Activated CD4-positive, alpha-beta T cell treated with anti-CD3 and anti-CD28 coated beads for 24 hours (primary cell): ENCODE data around the gene FAM219A.
"Not testable (repeated sequence)": the region's sequence is repeated elsewhere in the genome, so short reads cannot be mapped to it uniquely, and the experiment has no call there.

Experiments used
- DNase-seq, 2 donors: peaks; one replicate each; pipeline ENCODE4 v3.0.0-alpha.2; 2020; ENCODE audit warnings: low read depth in 2 of 2

Gene FAM219A

GRCh38 chr9:34484678-34485077, 26.3 kb upstream of the FAM219A start:
- DNase-seq = no peak

DNA sequence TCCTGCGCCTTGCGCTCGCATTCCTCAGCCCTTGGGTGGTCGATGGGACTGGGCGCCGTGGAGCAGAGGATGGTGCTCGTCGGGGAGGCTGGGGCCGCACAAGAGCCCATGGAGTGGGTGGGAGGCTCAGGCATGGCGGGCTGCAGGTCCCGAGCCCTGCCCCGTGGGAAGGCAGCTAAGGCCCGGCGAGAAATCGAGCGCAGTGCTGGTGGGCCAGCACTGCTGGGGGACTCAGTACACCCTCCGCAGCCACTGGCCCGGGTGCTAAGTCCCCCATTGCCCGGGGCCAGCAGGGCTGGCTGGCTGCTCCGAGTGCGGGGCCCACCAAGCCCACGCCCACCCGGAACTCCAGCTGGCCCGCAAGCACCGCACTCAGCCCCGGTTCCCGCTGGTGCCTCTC, 24.4 kb upstream of the FAM219A start:
- DNase-seq = not testable (repeated sequence)

DNA sequence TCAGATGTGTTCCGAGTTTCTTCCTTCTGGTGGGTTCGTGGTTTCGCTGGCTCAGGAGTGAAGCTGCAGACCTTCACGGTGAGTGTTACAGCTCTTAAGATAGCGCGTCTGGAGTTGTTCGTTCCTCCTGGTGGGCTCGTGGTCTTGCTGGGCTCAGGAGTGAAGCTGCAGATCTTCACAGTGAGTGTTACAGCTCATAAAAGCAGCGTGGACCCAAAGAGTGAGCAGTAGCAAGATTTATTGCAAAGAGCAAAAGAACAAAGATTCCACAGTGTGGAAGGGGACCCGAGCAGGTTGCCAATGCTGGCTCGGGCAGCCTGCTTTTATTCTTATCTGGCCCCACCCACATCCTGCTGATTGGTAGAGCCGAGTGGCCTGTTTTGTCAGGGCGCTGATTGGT, 23.2 kb upstream of the FAM219A start:
- not testable (repeated sequence) for DNase-seq

DNA sequence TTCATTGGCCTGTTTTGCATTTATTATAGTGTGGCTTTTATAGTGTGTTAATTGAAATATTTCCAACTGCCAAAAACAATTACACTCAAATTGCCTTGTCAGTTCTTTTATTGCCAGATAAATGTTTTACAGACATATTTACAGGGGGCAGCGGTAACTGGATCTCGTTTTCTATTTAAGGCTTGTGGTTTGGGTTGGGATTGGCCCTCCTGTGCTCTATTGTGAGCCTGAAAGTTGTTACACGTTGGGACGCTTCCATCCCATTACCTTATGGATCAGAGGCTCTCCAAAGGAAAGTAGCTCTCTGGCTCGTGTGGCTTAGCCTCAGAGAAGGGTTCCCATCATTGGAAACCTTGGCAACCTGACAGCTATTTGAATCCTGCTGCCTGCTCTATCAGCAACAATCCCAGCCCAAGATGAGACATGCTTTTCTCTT, 21.1 kb upstream of the FAM219A start:
- no peak for DNase-seq

DNA sequence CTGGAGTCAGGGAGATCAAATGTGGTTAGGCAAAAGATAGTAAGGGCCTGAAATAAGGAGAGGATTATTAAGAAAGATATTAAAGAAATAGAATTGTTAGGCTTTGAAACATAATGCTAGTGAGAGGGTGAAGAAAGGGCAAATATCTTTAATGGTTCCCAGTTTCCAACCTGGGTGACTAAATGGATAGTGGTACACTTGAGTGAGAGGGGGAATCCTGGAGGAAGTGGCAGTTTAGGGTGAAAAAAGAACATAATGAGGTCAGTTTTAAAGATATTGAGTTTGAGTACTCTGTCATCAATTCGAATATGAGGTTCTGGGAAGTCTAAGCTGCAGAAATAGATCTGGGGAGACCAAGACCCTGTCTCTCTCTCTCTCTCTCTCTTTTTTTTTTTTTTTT, 19.2 kb upstream of the FAM219A start:
- no peak for DNase-seq

- DNase-seq = no peak
Measured at GRCh38 chr9:34475097-34475496, 16.7 kb upstream of the FAM219A start.

GRCh38 chr9:34465468-34465867, 7.1 kb upstream of the FAM219A start:
- DNase-seq = no peak

DNA sequence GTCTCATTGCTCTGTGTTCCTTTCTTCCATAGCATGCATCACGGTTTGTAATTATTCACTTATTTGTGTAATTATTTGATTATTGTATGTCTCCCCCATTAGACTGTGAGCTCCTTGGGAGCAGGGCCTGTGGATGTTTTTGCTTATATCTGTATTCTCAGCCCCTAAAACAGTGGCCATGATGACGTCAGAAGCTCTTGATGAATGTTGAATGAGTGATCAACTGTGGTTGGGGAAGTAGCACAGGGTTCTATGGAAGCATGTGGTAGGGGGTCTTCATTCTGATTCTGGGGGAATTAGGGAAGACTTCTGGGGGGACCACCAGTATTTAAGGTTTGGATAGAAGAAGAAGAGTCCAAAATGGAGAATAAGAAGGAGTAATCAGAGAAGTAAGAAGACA, 6.2 kb upstream of the FAM219A start:
- no peak for DNase-seq

DNA sequence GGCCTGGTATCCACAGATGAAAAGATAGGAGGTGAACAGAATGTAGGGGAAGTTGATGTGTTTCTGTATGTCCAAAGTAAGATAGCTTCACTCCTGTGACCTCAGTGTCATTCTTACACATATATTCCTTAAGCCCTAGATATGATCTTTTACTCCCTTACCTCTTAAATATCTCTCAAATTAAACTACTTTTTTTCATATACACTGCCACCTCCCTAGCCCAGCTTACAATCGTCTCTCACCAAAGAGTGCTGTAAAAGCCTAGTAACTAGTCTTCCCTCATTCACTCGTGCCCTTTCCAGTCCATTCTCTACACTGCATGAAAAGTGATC, 5.5 kb upstream of the FAM219A start:
- no peak for DNase-seq

- peak; percentile 18 to 60 for DNase-seq
Measured at GRCh38 chr9:34463098-34463900, 4.9 kb upstream of the FAM219A start.

- no peak for DNase-seq
Measured at GRCh38 chr9:34459941-34460340, 1.6 kb upstream of the FAM219A start.

GRCh38 chr9:34459356-34459755, 986 bp upstream of the FAM219A start:
- DNase-seq = no peak

DNA sequence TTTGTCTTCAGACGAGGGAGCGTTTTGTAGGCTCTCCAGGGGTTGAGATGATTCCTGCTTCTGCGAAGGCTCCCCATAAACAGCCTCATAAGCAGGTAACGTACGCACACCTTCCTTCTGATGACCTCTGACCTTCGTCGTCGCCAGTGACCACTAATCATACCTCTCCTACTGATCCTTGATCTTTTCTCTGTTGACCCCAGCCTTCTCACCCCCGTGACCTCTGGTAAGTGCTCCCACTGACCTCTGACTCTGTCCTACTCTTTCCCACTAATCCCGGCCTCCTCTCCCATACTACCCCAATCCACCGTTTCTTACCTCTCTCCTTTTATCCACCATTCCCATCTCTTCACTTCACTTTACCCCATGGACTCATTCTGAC, 580 bp upstream of the FAM219A start:
- DNase-seq = no peak

GRCh38 chr9:34457266-34458012, 931 bp downstream of the FAM219A start:
- DNase-seq = no peak

- no peak for DNase-seq
Measured at GRCh38 chr9:34456746-34457145, 1.6 kb downstream of the FAM219A start.

DNA sequence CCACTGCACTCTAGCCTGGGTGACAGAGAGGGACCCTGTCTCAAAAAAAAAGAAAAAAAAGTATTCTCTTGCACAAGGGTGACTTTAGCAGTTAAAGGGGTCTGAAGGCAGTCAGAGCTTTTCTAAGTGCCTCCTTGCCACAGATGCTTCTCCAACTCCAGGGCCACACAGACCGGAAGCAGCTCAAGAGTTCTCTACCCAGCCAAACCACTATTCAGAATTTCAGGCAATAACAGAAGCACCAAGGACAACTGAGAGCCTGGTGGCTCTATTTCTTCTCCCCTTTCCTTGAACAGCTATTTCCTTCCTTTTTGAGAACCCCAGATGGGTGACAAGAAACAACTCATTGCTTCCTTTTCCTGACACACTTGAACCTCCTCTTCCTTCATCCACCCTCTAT, 2.2 kb downstream of the FAM219A start:
- no peak for DNase-seq

GRCh38 chr9:34454571-34455065, 3.8 kb downstream of the FAM219A start:
- no peak for DNase-seq

DNA sequence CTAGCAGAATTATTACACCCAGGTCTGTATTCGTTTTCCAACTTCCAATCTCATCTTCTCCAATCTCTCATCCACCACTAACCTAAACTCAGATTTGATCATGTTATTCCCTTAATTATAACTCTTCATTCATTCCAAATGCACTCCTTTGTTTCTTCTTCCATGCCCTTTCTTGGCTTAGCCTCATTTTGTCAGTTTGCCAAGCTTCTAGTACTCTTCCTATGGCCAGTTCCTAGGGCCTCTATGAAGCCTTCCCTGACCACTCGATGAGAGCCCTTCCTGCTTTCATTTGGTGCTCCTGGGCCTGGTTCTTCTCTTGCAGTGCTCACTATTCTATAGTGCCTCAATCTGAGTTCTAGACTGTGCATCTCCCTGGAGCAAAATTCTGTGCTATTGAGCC, 5.8 kb downstream of the FAM219A start:
- no peak for DNase-seq

- DNase-seq = no peak
Measured at GRCh38 chr9:34451545-34451944, 6.8 kb downstream of the FAM219A start.

- no peak for DNase-seq
Measured at GRCh38 chr9:34451135-34451534, 7.2 kb downstream of the FAM219A start.

DNA sequence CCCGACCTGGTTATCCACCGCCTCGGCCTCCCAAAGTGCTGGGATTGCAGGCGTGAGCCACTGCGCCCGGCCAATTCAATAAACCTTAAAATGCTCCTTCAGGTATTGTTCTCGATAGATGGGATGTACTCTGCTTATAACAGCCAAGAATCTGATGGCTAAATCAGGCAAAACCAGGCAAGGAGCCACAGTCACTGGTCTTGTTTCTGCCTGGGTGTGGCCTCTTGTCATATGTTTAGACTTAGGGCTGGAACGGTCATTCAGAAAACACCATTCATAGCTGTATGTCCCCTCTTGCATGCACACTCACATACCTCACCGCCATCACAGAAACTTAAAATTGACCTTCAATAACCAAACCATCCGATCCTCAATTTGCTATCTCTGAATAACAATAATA, 7.7 kb downstream of the FAM219A start:
- DNase-seq = no peak

GRCh38 chr9:34446951-34447350, 11.4 kb downstream of the FAM219A start:
- DNase-seq = no peak

- no peak for DNase-seq
Measured at GRCh38 chr9:34446468-34446891, 11.9 kb downstream of the FAM219A start.
